ENCODE data around the gene CPXM1. TPM values are rescaled to one million over a fixed set of nuclear protein-coding genes. Genes with fewer than 3 reads are reported as not detected.

CPXM1 gene
- total and polyA plus RNA-seq, 2 donors (not counting 3 experiments of a cell fraction or from before 2014, with no cell fraction given): 18.9 to 20.3 TPM

DNA sequence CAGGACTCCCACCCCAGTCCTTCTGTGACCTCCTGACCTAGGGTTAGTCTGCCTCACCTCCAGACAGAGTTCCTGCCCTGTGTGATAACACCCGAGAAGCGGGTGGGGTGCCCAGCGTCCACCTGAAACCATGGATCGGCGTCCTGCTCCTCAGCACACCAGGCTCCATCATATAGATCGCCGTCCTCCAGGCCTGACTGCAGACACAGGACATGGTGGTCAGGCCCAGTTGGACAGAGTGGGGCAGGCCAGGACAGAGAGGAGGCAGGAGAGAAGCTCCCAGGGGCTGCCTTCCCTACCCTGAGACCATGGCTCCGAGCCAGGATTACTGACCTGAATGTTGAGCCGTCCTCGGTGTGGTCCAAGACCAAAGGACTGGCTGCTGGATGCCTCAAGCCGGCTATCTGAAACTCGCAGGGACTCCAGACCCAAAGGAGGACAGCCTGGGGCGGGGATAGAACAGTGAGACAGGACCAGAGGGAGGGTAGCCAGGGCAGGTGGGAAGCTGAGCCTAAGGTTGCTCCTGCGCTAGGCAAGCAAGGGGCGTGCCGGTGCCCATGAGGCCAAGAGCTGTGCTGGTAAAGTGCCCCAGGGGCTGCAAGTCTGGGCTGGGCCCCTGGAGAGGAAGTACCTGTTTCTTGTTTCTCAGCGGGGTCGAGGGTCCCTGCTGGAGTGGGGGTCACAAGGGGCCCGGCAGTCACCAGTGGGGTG is 2.2 kb downstream of the CPXM1 start:
- no peaks in the 10 kb centered on the region for H3K9me1 ChIP-seq (replicated peaks; ENCODE audit: control insufficient read depth, extremely low read depth, insufficient read depth, low read length)
- FAIRE-seq: no peak

More for the DNA sequence above, 2.2 kb downstream of the CPXM1 start:
- Histone ChIP-seq H3K27me3 (ENCODE audit: control insufficient read depth in 2 of 2, insufficient read depth in 2 of 2, low read length in 2 of 2) (peaks cover 25 to 35% of the 10 kb centered on the region in 2 experiments), H3K4me1 (ENCODE audit: control insufficient read depth, extremely low read depth, insufficient read depth, low read length) (peaks cover 6% of the 10 kb centered on the region), H4K20me1 (replicated peaks; ENCODE audit: control insufficient read depth, extremely low read depth, insufficient read depth, low read length) (no peaks in the 10 kb centered on the region), H3K79me2 (ENCODE audit: control insufficient read depth, insufficient read depth, low read length) (no peaks in the 10 kb centered on the region), H3K4me2 (ENCODE audit: insufficient read depth, low read length) (no peak overlapping the region), H3K36me3 (ENCODE audit: control insufficient read depth in 2 of 2, extremely low read depth in 1 of 2, insufficient read depth in 2 of 2, low read length in 2 of 2) (no peaks in the 10 kb centered on the region), H3K9ac (replicated peaks; ENCODE audit: extremely low read depth, insufficient read depth, low read length) (no peak overlapping the region), H3K4me3 (replicated peaks in 1 of 3; ENCODE audit: insufficient read depth in 1 of 3, low read depth in 1 of 3, low read length in 3 of 3) (no peak overlapping the region), H3K27ac (ENCODE audit: insufficient read depth, low read depth, low read length) (no peak overlapping the region), H3K9me3 (replicated peaks; ENCODE audit: control insufficient read depth, insufficient read depth, low read length) (no peaks in the 10 kb centered on the region), H2AFZ (ENCODE audit: low read depth, low read length) (no peak overlapping the region)
- BruUV-seq (replicated peaks): no TSS peak
- DNase-seq (ENCODE audit: low read depth, low spot score): no peak
- ChIA-PET CTCF (interaction anchor here (2.7 kb wide), 1 partner anchor 54 kb away, joined by 7 read pairs; no protein-coding TSS in a partner anchor), POLR2A (no interaction called here)
- intact Hi-C loops (cut with micrococcal nuclease): no loop called here
- dilution Hi-C loops (cut with MboI; ENCODE audit: extremely low pct_ligation_motif_present, low sequenced_read_pairs): no loop called here
- TF ChIP-seq POLR2A (IDR thresholded peaks at IDR 0.05; ENCODE audit: low read depth, low read length) (no peak), JUN (IDR thresholded peaks at IDR 0.05; ENCODE audit: borderline replicate concordance, insufficient read depth, insufficient read length, low read depth) (no peak), MYC (IDR thresholded peaks at IDR 0.05; ENCODE audit: low read depth, low read length) (no peak), FOS (IDR thresholded peaks at IDR 0.05; ENCODE audit: borderline replicate concordance, insufficient read depth, low read length) (no peak), POLR2AphosphoS5 (IDR thresholded peaks at IDR 0.05; ENCODE audit: insufficient read depth, low read depth, low read length) (no peak)
- TF ChIP-seq, protein P1, sequence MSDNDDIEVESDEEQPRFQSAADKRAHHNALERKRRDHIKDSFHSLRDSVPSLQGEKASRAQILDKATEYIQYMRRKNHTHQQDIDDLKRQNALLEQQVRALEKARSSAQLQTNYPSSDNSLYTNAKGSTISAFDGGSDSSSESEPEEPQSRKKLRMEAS (IDR thresholded peaks at IDR 0.05; ENCODE audit: insufficient read depth, insufficient read length): no peak
- TF ChIP-seq, protein P2, sequence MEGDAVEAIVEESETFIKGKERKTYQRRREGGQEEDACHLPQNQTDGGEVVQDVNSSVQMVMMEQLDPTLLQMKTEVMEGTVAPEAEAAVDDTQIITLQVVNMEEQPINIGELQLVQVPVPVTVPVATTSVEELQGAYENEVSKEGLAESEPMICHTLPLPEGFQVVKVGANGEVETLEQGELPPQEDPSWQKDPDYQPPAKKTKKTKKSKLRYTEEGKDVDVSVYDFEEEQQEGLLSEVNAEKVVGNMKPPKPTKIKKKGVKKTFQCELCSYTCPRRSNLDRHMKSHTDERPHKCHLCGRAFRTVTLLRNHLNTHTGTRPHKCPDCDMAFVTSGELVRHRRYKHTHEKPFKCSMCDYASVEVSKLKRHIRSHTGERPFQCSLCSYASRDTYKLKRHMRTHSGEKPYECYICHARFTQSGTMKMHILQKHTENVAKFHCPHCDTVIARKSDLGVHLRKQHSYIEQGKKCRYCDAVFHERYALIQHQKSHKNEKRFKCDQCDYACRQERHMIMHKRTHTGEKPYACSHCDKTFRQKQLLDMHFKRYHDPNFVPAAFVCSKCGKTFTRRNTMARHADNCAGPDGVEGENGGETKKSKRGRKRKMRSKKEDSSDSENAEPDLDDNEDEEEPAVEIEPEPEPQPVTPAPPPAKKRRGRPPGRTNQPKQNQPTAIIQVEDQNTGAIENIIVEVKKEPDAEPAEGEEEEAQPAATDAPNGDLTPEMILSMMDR (IDR thresholded peaks at IDR 0.05; ENCODE audit: extremely low read depth in 1 of 2, insufficient read depth in 1 of 2, low read depth in 1 of 2, low read length in 2 of 2): no peak

All from endothelial cell of umbilical vein (primary cell).